Ovary (tissue), 3 donors: Measurements from ENCODE around the gene CCDC88A.

Experiments used
- EP300 ChIP-seq: sonication (generic); formaldehyde crosslinking; IDR thresholded peaks from one replicate; pipeline ENCODE4 v1.6.1; 2017; ENCODE audit warnings: antibody characterized with exemption
- POLR2A ChIP-seq: fragments of 450-650 bp; IDR thresholded peaks from one replicate; pipeline ENCODE4 v1.6.1; 2017; ENCODE audit warnings: antibody characterized with exemption, mild to moderate bottlenecking, moderate library complexity
- TF ChIP-seq, protein P1 (sequence below), 3 donors: fragments of 450-650 bp in 2 of 3; fragments of 200-600 bp in 1 of 3; IDR thresholded peaks; one replicate each; pipeline versions ENCODE4 v1.5.1 to v1.8.0; 2016 to 2022; ENCODE audit warnings: antibody characterized with exemption in 3 of 3, mild to moderate bottlenecking in 1 of 3
- donor health status: DM: no; HTN: no; CAD: no.

DNA sequence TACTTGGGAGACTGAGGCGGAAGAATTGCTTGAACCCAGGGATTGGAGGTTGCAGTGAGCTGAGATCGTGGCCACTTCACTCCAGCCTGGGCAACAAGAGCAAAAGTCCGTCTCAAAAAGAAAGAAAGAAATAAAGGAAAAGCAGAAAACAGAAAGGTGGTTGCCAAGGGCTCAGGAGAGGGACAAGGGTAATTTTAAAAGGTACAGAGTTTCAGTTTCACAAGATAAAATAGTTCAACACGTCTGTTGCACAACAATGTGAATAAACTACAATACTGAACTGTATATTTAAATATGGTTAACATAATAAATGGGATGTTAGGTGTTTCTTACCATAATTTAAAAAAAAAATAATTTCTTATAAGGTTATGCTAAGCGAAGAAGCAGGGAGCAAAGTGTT, 174.2 kb downstream of the CCDC88A start:
- TF ChIP-seq, protein P1, sequence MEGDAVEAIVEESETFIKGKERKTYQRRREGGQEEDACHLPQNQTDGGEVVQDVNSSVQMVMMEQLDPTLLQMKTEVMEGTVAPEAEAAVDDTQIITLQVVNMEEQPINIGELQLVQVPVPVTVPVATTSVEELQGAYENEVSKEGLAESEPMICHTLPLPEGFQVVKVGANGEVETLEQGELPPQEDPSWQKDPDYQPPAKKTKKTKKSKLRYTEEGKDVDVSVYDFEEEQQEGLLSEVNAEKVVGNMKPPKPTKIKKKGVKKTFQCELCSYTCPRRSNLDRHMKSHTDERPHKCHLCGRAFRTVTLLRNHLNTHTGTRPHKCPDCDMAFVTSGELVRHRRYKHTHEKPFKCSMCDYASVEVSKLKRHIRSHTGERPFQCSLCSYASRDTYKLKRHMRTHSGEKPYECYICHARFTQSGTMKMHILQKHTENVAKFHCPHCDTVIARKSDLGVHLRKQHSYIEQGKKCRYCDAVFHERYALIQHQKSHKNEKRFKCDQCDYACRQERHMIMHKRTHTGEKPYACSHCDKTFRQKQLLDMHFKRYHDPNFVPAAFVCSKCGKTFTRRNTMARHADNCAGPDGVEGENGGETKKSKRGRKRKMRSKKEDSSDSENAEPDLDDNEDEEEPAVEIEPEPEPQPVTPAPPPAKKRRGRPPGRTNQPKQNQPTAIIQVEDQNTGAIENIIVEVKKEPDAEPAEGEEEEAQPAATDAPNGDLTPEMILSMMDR (IDR thresholded peaks at IDR 0.05) = no peak
- TF ChIP-seq POLR2A (no peak), EP300 (no peak)
